GM13977 (cell line): ENCODE results near the gene SMAD2.

Experiments
- DNase-seq: peaks from one replicate; pipeline ENCODE4 v3.0.0; 2012; ENCODE audit warnings: low spot score
- in situ Hi-C: fragments of 300-500 bp; cut with MboI; formaldehyde crosslinking; loops from one replicate; pipeline ENCODE4 v1.12.0; 2022; ENCODE audit warnings: low sequenced_read_pairs, low pct_unique_long_range_greater_than_20kb, mixed read lengths, inconsistent platforms; ENCODE audit not compliant: unreplicated experiment
- TF ChIP-seq, protein P1 (sequence below): IDR thresholded peaks from 2 replicates; pipeline ENCODE4 v1.5.1; 2012; ENCODE audit warnings: mild to moderate bottlenecking, control low read depth; ENCODE audit not compliant: insufficient read depth; ENCODE audit errors: extremely low read depth, missing control alignments

SMAD2 gene

DNA sequence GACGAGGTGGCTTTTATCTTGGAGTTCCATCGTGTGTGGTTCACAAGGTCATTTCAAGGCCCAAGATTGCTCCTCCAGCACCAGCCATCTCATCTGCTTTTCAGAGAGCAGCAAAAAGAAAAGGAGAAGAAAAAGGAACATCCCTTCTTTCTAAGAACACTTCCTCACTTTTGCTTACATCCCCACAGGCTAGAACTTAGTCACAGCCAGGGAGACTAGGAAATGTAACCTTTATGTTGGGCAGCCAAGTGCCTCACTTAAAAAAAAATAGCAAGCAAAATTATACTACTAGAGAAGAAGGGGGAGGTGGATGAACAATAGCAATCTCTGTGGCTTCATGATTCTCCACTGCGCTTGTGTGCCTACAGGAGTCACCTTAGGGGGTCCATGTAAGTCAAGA lies 141.8 kb downstream of the SMAD2 start:
- DNase-seq = no peak
- in situ Hi-C loops = no loop called here
- TF ChIP-seq, protein P1, sequence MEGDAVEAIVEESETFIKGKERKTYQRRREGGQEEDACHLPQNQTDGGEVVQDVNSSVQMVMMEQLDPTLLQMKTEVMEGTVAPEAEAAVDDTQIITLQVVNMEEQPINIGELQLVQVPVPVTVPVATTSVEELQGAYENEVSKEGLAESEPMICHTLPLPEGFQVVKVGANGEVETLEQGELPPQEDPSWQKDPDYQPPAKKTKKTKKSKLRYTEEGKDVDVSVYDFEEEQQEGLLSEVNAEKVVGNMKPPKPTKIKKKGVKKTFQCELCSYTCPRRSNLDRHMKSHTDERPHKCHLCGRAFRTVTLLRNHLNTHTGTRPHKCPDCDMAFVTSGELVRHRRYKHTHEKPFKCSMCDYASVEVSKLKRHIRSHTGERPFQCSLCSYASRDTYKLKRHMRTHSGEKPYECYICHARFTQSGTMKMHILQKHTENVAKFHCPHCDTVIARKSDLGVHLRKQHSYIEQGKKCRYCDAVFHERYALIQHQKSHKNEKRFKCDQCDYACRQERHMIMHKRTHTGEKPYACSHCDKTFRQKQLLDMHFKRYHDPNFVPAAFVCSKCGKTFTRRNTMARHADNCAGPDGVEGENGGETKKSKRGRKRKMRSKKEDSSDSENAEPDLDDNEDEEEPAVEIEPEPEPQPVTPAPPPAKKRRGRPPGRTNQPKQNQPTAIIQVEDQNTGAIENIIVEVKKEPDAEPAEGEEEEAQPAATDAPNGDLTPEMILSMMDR = no peak

DNA sequence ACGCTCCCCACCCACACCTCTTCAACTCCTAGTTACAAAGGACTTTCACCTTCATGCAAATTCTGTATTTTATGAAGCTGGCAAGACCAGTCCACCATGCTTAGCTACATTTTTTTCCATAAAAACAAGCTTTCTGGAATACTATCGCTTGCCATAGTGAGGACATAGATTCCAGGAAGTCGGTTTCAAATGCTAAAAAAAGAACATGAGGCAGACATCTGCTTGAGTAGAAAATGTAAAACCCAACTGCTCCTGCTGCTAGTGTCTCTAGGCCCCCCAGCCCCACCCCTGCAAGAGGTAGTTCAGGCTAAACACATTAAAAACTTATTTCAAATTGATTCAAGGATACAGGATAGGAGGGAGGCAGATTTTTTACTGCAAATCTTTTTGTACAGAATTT lies 148.9 kb downstream of the SMAD2 start:
- in situ Hi-C loops = no loop called here
- DNase-seq = no peak
- TF ChIP-seq, protein P1 = no peak

DNA sequence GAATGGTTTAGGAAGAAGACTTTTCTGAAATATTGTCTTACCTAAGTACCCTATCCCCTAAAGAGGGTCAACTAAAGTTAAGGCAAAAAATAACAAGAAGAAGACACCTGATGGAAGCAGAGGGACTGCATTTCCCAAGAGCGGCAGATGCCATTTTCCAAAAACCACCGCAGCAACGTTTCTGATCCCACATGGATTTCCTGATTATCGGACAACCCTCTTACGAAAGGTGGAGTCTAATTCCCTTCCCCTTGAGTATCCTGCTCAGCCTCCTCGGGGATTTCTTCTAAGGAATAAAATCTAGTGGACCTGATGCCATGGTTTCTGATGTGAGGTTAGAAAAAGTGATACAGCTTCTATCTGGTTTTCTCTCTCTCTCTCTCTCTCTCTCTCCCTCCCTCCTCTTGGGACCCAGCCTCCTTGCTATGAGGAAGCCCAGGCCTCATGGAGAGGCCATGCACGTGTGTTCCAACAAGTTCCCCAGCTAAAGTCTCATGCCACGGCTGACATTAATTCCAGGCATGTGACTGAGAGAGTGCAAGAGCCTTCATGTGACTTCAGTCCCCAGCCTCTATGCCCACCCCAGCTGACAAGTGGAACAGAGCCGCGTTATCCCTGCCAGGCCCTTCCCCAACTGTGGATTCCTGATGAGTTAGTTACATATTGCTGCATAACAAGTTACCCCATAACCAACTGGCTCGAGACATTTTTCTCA lies 150.3 kb downstream of the SMAD2 start:
- in situ Hi-C loops = no loop called here
- TF ChIP-seq, protein P1 = no peak
- no peak for DNase-seq

DNA sequence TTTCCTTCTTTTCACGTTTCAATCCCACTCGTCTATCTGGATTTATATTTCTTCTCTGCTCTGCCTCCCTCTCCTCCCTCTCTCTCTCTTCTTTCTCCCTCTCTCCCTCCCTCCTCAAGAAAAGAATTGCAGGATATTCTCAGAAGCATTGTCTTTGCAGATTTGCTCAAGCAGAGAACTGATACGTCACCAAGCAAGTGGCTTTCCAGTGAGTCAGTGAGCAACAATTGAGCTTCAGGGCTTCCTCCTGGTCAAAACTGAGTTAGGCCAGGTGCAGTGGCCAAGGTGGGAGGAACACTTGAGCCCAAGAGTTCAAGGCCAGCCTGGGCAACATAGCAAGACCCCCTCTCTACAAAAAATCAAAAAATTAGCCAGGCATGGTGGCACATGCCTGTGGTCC lies 151.1 kb downstream of the SMAD2 start:
- in situ Hi-C loops = loop anchor here (10.0 kb wide), 1 partner anchor 245 kb away; no protein-coding TSS in a partner anchor
- TF ChIP-seq, protein P1 = no peak
- no peak for DNase-seq

DNA sequence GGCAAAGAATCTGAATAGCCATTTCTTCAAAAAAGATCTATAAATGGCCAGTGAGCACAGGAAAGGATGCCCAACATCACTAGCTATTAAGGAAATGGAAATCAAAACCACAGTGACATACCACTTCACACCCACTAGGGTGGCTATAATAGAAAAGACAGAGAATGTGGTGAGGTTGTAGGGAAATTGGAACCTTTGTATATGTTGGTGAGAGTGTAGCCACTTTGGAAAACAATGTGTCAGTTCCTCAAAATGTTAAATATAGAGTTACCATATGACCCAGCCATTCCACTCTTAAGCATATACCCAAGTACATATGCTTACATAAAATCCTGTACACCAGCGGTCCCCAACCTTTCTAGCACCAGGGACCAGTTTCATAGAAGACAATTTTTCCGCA lies 152.8 kb downstream of the SMAD2 start:
- TF ChIP-seq, protein P1 = no peak
- no peak for DNase-seq
- in situ Hi-C loops = loop anchor here (10.0 kb wide), 1 partner anchor 247 kb away; no protein-coding TSS in a partner anchor

DNA sequence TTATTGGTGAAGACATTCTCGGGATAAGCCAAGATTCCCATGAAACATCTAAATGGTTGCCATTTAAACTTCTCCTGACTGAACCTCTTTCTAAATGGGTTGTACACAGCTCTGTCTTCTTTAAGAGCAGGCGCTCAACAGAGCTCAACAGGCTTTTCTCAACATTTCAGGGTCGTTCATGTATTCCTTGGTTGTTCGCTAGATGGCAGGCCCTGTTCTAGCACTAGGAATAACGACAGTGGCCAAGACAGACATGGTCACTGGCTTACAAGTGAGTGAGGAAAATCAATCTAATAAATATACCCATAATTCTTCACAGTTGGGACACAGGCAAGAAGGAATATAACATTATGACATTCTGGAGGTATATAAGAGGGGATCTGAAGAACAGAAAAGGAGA lies 154.5 kb downstream of the SMAD2 start:
- in situ Hi-C loops = loop anchor here (10.0 kb wide), 1 partner anchor 249 kb away; no protein-coding TSS in a partner anchor
- DNase-seq = no peak

More for the DNA sequence above, 154.5 kb downstream of the SMAD2 start:
- TF ChIP-seq, protein P1 = no peak
